ENCODE data around the gene SYK. TPM values are rescaled to one million over a fixed set of nuclear protein-coding genes. Genes with fewer than 3 reads are reported as not detected.

Gene SYK
- polyA plus RNA-seq, 1 donor, result 27.3 TPM

GRCh38 chr9:90929626-90930025 is 128.0 kb downstream of the SYK start:
- Histone ChIP-seq H3K27ac (ENCODE audit: low read length) (no peak overlapping the region), H3K9me3 (ENCODE audit: control insufficient read depth, low read depth, low read length) (no peaks in the 10 kb centered on the region), H3K27me3 (ENCODE audit: control insufficient read depth, insufficient read depth, low read length) (no peaks in the 10 kb centered on the region), H3K4me1 (ENCODE audit: control insufficient read depth, insufficient read depth, low read length) (no peaks in the 10 kb centered on the region), H3K36me3 (ENCODE audit: control insufficient read depth, insufficient read depth, low read length) (no peaks in the 10 kb centered on the region), H3K4me3 (ENCODE audit: low read length) (no peak overlapping the region)
- no peak for DNase-seq
- WGBS (ENCODE audit: insufficient coverage, low lambda C conversion rate), result 95% methylated on average over 4 of the region's 4 CpGs

DNA sequence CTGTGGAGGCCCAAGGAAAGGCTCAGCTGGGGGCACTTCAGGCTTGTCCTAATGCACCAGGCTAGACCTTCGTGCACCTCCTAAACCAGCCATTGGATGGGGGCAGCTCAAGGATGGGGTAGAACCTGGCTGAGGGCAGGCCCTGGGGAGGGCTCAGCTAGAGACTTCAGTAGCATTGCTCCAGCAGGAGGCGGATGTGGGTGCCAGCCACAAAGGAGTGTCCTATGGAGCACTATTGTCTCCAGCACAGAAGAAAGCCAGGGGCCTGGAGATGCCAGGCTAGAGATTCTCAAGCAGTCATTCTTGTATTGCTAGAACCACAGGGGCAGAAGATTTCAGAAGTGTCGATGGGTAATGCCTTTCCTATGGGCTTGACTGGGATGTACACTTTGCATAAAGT is 131.8 kb downstream of the SYK start:
- no CpG with 5 or more reads among the region's 3 CpGs for WGBS (ENCODE audit: insufficient coverage, low lambda C conversion rate)
- no peaks in the 10 kb centered on the region for H3K4me1 ChIP-seq (ENCODE audit: control insufficient read depth, insufficient read depth, low read length)
- DNase-seq, result no peak
- H3K36me3 ChIP-seq (ENCODE audit: control insufficient read depth, insufficient read depth, low read length), result no peaks in the 10 kb centered on the region
- no peak overlapping the region for H3K4me3 ChIP-seq (ENCODE audit: low read length)
- no peaks in the 10 kb centered on the region for H3K9me3 ChIP-seq (ENCODE audit: control insufficient read depth, low read depth, low read length)
- no peaks in the 10 kb centered on the region for H3K27me3 ChIP-seq (ENCODE audit: control insufficient read depth, insufficient read depth, low read length)
- no peak overlapping the region for H3K27ac ChIP-seq (ENCODE audit: low read length)

DNA sequence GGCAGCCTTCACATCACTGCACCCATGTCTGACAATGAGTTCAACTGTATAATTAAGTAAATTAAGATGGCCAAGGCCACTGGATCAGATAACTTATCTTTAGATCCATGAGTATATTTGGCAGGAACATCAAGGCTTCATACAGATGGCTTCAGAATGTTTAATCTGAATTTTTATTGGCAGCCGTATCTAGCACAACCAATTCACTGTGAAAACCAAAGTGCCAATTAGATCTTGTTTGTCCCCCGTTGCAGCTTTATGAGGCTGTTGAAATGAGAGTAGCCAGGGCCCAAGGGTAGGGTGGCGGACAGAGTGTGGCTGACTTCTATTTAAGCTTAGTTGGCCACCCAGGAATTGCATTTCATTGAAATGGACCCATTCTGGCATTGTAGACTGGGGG is 137.7 kb downstream of the SYK start:
- WGBS (ENCODE audit: insufficient coverage, low lambda C conversion rate), result no CpG with 5 or more reads among the region's 3 CpGs
- no peaks in the 10 kb centered on the region for H3K36me3 ChIP-seq (ENCODE audit: control insufficient read depth, insufficient read depth, low read length)
- H3K4me1 ChIP-seq (ENCODE audit: control insufficient read depth, insufficient read depth, low read length), result no peaks in the 10 kb centered on the region

GRCh38 chr9:90940280-90940679 is 138.7 kb downstream of the SYK start:
- Histone ChIP-seq H3K36me3 (ENCODE audit: control insufficient read depth, insufficient read depth, low read length) (no peaks in the 10 kb centered on the region), H3K4me3 (ENCODE audit: low read length) (no peak overlapping the region), H3K9me3 (ENCODE audit: control insufficient read depth, low read depth, low read length) (peaks cover 4% of the 10 kb centered on the region), H3K27me3 (ENCODE audit: control insufficient read depth, insufficient read depth, low read length) (no peaks in the 10 kb centered on the region), H3K27ac (ENCODE audit: low read length) (no peak overlapping the region), H3K4me1 (ENCODE audit: control insufficient read depth, insufficient read depth, low read length) (no peaks in the 10 kb centered on the region)
- DNase-seq, result no peak
- no CpG with 5 or more reads among the region's 1 CpG for WGBS (ENCODE audit: insufficient coverage, low lambda C conversion rate)

More for the DNA sequence above, 137.7 kb downstream of the SYK start:
- DNase-seq, result no peak
- no peak overlapping the region for H3K4me3 ChIP-seq (ENCODE audit: low read length)
- H3K27me3 ChIP-seq (ENCODE audit: control insufficient read depth, insufficient read depth, low read length), result no peaks in the 10 kb centered on the region
- H3K9me3 ChIP-seq (ENCODE audit: control insufficient read depth, low read depth, low read length), result peaks cover 4% of the 10 kb centered on the region
- H3K27ac ChIP-seq (ENCODE audit: low read length), result no peak overlapping the region

DNA sequence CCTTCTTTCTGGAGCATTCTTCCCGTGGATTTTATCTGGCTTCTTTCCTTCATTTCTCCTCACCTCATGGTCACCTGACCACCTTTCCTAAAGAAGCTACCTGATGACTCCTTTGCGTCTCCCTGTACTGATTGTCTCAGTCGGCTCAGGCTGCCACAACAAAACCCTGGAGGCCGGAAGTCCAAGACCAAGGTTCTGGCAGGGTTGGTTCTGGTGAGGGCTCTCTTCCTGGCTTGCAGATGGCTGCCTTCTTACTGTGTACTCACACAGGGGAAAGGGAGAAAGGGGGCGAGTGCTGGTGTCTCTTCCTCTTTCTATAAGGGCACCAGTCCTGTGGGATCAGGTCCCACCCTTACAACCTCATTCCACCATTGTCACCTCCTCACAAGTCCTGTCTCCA is 140.0 kb downstream of the SYK start:
- no peaks in the 10 kb centered on the region for H3K4me1 ChIP-seq (ENCODE audit: control insufficient read depth, insufficient read depth, low read length)
- 100% methylated on average over 1 of the region's 5 CpGs for WGBS (ENCODE audit: insufficient coverage, low lambda C conversion rate)
- H3K4me3 ChIP-seq (ENCODE audit: low read length), result no peak overlapping the region
- DNase-seq, result no peak
- no peaks in the 10 kb centered on the region for H3K36me3 ChIP-seq (ENCODE audit: control insufficient read depth, insufficient read depth, low read length)
- no peak overlapping the region for H3K27ac ChIP-seq (ENCODE audit: low read length)
- H3K9me3 ChIP-seq (ENCODE audit: control insufficient read depth, low read depth, low read length), result peaks cover 4% of the 10 kb centered on the region
- H3K27me3 ChIP-seq (ENCODE audit: control insufficient read depth, insufficient read depth, low read length), result no peaks in the 10 kb centered on the region

- no peak overlapping the region for H3K27ac ChIP-seq (ENCODE audit: low read length)
- peaks cover under 1% of the 10 kb centered on the region for H3K4me1 ChIP-seq (ENCODE audit: control insufficient read depth, insufficient read depth, low read length)
- no peak overlapping the region for H3K4me3 ChIP-seq (ENCODE audit: low read length)
- peaks cover 4% of the 10 kb centered on the region for H3K9me3 ChIP-seq (ENCODE audit: control insufficient read depth, low read depth, low read length)
- no peaks in the 10 kb centered on the region for H3K36me3 ChIP-seq (ENCODE audit: control insufficient read depth, insufficient read depth, low read length)
- DNase-seq, result no peak
- H3K27me3 ChIP-seq (ENCODE audit: control insufficient read depth, insufficient read depth, low read length), result no peaks in the 10 kb centered on the region
- WGBS (ENCODE audit: insufficient coverage, low lambda C conversion rate), result 80% methylated on average over 1 of the region's 7 CpGs
Measured at GRCh38 chr9:90942555-90942954, 140.9 kb downstream of the SYK start.

DNA sequence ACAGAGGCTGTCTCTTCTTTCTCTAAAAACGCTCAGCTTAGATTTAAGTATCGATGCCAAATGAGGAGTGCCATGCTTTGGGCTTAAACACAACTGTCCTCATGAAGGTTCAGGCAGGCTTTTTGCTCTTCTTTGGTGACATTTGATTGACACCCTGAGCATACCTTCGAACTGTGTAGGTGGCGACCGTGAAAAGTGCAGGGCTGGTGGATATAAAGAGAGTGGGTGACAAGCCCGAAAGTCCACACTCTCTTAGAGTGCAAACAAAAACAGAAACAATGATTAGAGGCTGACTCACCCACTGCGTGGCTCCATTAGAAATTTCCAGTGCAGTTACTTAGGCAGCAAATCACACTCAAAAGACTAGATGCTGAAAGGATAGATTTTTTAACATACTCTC is 141.7 kb downstream of the SYK start:
- no CpG with 5 or more reads among the region's 7 CpGs for WGBS (ENCODE audit: insufficient coverage, low lambda C conversion rate)
- H3K27ac ChIP-seq (ENCODE audit: low read length), result no peak overlapping the region
- no peak for DNase-seq
- H3K4me1 ChIP-seq (ENCODE audit: control insufficient read depth, insufficient read depth, low read length), result peaks cover 3% of the 10 kb centered on the region
- no peaks in the 10 kb centered on the region for H3K36me3 ChIP-seq (ENCODE audit: control insufficient read depth, insufficient read depth, low read length)
- no peak overlapping the region for H3K4me3 ChIP-seq (ENCODE audit: low read length)
- no peaks in the 10 kb centered on the region for H3K27me3 ChIP-seq (ENCODE audit: control insufficient read depth, insufficient read depth, low read length)
- H3K9me3 ChIP-seq (ENCODE audit: control insufficient read depth, low read depth, low read length), result peaks cover 4% of the 10 kb centered on the region

GRCh38 chr9:90945336-90945735 is 143.7 kb downstream of the SYK start:
- 90% methylated on average over 2 of the region's 2 CpGs for WGBS (ENCODE audit: insufficient coverage, low lambda C conversion rate)
- Histone ChIP-seq H3K36me3 (ENCODE audit: control insufficient read depth, insufficient read depth, low read length) (no peaks in the 10 kb centered on the region), H3K4me3 (ENCODE audit: low read length) (no peak overlapping the region), H3K4me1 (ENCODE audit: control insufficient read depth, insufficient read depth, low read length) (peaks cover 3% of the 10 kb centered on the region), H3K9me3 (ENCODE audit: control insufficient read depth, low read depth, low read length) (peaks cover 4% of the 10 kb centered on the region), H3K27ac (ENCODE audit: low read length) (no peak overlapping the region), H3K27me3 (ENCODE audit: control insufficient read depth, insufficient read depth, low read length) (no peaks in the 10 kb centered on the region)
- DNase-seq, result no peak

GRCh38 chr9:90946982-90947381 is 145.4 kb downstream of the SYK start:
- no peak for DNase-seq
- H3K4me1 ChIP-seq (ENCODE audit: control insufficient read depth, insufficient read depth, low read length), result peaks cover 3% of the 10 kb centered on the region
- H3K27ac ChIP-seq (ENCODE audit: low read length), result no peak overlapping the region
- no peaks in the 10 kb centered on the region for H3K9me3 ChIP-seq (ENCODE audit: control insufficient read depth, low read depth, low read length)
- H3K36me3 ChIP-seq (ENCODE audit: control insufficient read depth, insufficient read depth, low read length), result no peaks in the 10 kb centered on the region
- WGBS (ENCODE audit: insufficient coverage, low lambda C conversion rate), result 92% methylated on average over 1 of the region's 2 CpGs
- H3K4me3 ChIP-seq (ENCODE audit: low read length), result no peak overlapping the region
- no peaks in the 10 kb centered on the region for H3K27me3 ChIP-seq (ENCODE audit: control insufficient read depth, insufficient read depth, low read length)

Other genes with a start within 250 kb of the SYK start
- 2.4 TPM for gene DIRAS2, start 159.0 kb upstream of the SYK start, polyA plus RNA-seq

Data from large intestine (tissue), 3 donors.